ENCODE measurements around the gene NNMT. TPM values are rescaled to one million over a fixed set of nuclear protein-coding genes. Genes with fewer than 3 reads are reported as not detected.

NNMT gene
- total and polyA plus RNA-seq, 2 donors (not counting 1 experiment from before 2014, with no cell fraction given) = not detected

DNA sequence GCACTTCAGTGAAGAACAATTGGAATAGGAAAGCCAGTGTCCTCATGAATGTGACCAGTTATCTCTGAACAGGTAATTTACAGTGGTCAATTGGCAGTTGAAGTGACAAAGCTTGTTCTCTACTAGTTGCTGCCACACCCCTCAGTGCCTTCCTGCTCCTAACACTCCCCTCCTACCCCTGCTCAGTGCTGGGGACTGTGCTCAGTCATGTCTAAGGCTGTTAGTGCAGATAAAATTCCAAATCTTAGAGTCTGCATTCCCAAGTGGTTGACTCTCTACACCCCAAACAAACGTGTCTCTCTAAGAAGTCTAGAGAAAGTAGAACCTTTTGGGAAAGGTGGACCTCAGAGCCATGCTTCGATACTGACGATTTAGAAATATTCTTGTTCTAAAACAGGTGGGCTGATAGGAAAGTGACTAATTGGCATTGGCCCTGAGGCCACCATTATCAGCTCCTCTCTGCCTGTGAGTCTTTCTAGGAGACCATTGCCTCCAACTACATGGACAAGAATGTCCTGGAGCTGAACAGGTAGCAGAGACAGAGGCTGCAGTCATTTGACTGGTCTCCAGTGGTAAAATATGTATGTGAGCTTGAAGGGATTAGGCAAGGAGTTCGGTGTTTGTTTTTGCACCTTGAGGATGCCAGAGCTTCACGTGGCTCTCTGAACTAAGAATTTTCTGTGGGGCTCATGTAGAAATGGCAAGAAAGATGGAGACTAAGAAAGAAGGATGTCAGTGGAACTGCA lies 22.1 kb upstream of the NNMT start:
- H4K20me1 ChIP-seq (ENCODE audit: control insufficient read depth, insufficient read depth, low read length, poor library complexity, severe bottlenecking) = no peaks in the 10 kb centered on the region
- no peak overlapping the region for H2AFZ ChIP-seq (ENCODE audit: insufficient read depth, low read depth, low read length, poor library complexity, severe bottlenecking)
- H3K9ac ChIP-seq (ENCODE audit: low read length) = no peak overlapping the region
- no peak overlapping the region for H3K4me3 ChIP-seq (ENCODE audit: control extremely low read depth in 1 of 5, extremely low read depth in 1 of 5, insufficient read depth in 1 of 5, low read depth in 2 of 5, low read length in 4 of 5)
- H3K4me3 Mint-ChIP-seq = no peak overlapping the region
- no peaks in the 10 kb centered on the region for H3K4me1 ChIP-seq (ENCODE audit: control insufficient read depth in 2 of 2, insufficient read depth in 2 of 2, low read length in 2 of 2)
- no peaks in the 10 kb centered on the region for H3K79me2 ChIP-seq (ENCODE audit: control insufficient read depth, insufficient read depth, low read length)
- peaks cover 69% of the 10 kb centered on the region for H3K27me3 Mint-ChIP-seq
- ChIA-PET CTCF (interaction anchor here (1.5 kb wide), 1 partner anchor 13 kb away, joined by 4 read pairs; no protein-coding TSS in a partner anchor), POLR2A (no interaction called here)
- TF ChIP-seq, protein P1, sequence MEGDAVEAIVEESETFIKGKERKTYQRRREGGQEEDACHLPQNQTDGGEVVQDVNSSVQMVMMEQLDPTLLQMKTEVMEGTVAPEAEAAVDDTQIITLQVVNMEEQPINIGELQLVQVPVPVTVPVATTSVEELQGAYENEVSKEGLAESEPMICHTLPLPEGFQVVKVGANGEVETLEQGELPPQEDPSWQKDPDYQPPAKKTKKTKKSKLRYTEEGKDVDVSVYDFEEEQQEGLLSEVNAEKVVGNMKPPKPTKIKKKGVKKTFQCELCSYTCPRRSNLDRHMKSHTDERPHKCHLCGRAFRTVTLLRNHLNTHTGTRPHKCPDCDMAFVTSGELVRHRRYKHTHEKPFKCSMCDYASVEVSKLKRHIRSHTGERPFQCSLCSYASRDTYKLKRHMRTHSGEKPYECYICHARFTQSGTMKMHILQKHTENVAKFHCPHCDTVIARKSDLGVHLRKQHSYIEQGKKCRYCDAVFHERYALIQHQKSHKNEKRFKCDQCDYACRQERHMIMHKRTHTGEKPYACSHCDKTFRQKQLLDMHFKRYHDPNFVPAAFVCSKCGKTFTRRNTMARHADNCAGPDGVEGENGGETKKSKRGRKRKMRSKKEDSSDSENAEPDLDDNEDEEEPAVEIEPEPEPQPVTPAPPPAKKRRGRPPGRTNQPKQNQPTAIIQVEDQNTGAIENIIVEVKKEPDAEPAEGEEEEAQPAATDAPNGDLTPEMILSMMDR (IDR thresholded peaks at IDR 0.05) = no peak
- TF ChIP-seq EZH2 (IDR thresholded peaks at IDR 0.05; ENCODE audit: borderline replicate concordance, insufficient read depth, low read depth, low read length, poor library complexity, severe bottlenecking) = no peak
- no peaks in the 10 kb centered on the region for H3K9me3 Mint-ChIP-seq (ENCODE audit: insufficient read depth)
- H3K4me1 Mint-ChIP-seq = no peaks in the 10 kb centered on the region
- no peak overlapping the region for H3K4me2 ChIP-seq (replicated peaks; ENCODE audit: low read depth, low read length, poor library complexity, severe bottlenecking)
- intact Hi-C loops (cut with micrococcal nuclease) = no loop called here
- H3K27ac Mint-ChIP-seq = no peak overlapping the region
- 87% methylated on average over 4 of the region's 5 CpGs for WGBS (ENCODE audit: insufficient coverage)
- no peak overlapping the region for H3K27ac ChIP-seq (ENCODE audit: low read length in 2 of 2)
- no peak for ATAC-seq (ENCODE audit: low read depth)
- H3K36me3 ChIP-seq (replicated peaks in 1 of 2; ENCODE audit: control extremely low read depth in 1 of 2, control insufficient read depth in 1 of 2, extremely low read depth in 1 of 2, insufficient read depth in 2 of 2, low read length in 1 of 2) = no peaks in the 10 kb centered on the region
- DNase-seq = no peak
- peaks cover 0 to 38% (median 15%) of the 10 kb centered on the region in 4 experiments for H3K27me3 ChIP-seq (replicated peaks in 1 of 4; ENCODE audit: control extremely low read depth in 1 of 4, control insufficient read depth in 3 of 4, insufficient read depth in 4 of 4, low read length in 3 of 4)
- H3K9me3 ChIP-seq (ENCODE audit: control extremely low read depth in 1 of 3, control insufficient read depth in 2 of 3, insufficient read depth in 1 of 3, low read length in 2 of 3) = no peaks in the 10 kb centered on the region

DNA sequence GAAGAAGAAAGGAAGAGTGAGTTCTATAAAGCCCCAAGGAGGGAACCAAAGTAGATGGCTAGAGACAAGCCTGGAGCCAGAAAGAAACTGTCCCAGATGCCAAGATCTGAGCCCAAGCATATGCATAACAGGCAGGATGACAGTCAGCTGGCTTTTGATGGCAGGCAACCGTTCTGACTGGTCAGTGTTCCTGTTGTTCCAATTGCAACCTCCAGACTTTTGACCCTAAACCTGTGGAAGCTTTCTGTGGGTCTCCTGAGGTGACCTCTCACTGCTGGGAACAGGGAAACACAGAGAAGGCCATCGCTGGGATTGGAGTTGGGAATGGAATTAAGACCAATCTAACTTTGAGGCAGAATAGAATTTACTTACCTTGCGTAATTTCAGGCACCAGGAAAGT lies 21.6 kb upstream of the NNMT start:
- no peak overlapping the region for H2AFZ ChIP-seq (ENCODE audit: insufficient read depth, low read depth, low read length, poor library complexity, severe bottlenecking)
- H3K4me3 Mint-ChIP-seq = no peak overlapping the region
- no peak overlapping the region for H3K27ac Mint-ChIP-seq
- peaks cover 0 to 43% (median 15%) of the 10 kb centered on the region in 4 experiments for H3K27me3 ChIP-seq (replicated peaks in 1 of 4; ENCODE audit: control extremely low read depth in 1 of 4, control insufficient read depth in 3 of 4, insufficient read depth in 4 of 4, low read length in 3 of 4)
- no peaks in the 10 kb centered on the region for H3K36me3 ChIP-seq (replicated peaks in 1 of 2; ENCODE audit: control extremely low read depth in 1 of 2, control insufficient read depth in 1 of 2, extremely low read depth in 1 of 2, insufficient read depth in 2 of 2, low read length in 1 of 2)
- no peak overlapping the region for H3K4me2 ChIP-seq (replicated peaks; ENCODE audit: low read depth, low read length, poor library complexity, severe bottlenecking)
- no peaks in the 10 kb centered on the region for H4K20me1 ChIP-seq (ENCODE audit: control insufficient read depth, insufficient read depth, low read length, poor library complexity, severe bottlenecking)
- CTCF ChIA-PET = no interaction called here
- DNase-seq (no peak), ATAC-seq (ENCODE audit: low read depth) (no peak)
- H3K4me3 ChIP-seq (ENCODE audit: control extremely low read depth in 1 of 5, extremely low read depth in 1 of 5, insufficient read depth in 1 of 5, low read depth in 2 of 5, low read length in 4 of 5) = no peak overlapping the region
- H3K4me1 Mint-ChIP-seq = no peaks in the 10 kb centered on the region
- H3K9me3 Mint-ChIP-seq (ENCODE audit: insufficient read depth) = no peaks in the 10 kb centered on the region
- intact Hi-C loops (cut with micrococcal nuclease) = no loop called here
- H3K27ac ChIP-seq (ENCODE audit: low read length in 2 of 2) = no peak overlapping the region
- no peaks in the 10 kb centered on the region for H3K4me1 ChIP-seq (ENCODE audit: control insufficient read depth in 2 of 2, insufficient read depth in 2 of 2, low read length in 2 of 2)
- TF ChIP-seq, protein P1 (IDR thresholded peaks at IDR 0.05) = no peak
- H3K9me3 ChIP-seq (ENCODE audit: control extremely low read depth in 1 of 3, control insufficient read depth in 2 of 3, insufficient read depth in 1 of 3, low read length in 2 of 3) = no peaks in the 10 kb centered on the region
- peaks cover 69% of the 10 kb centered on the region for H3K27me3 Mint-ChIP-seq
- no peak overlapping the region for H3K9ac ChIP-seq (ENCODE audit: low read length)
- 46% methylated on average over 1 of the region's 3 CpGs for WGBS (ENCODE audit: insufficient coverage)
- H3K79me2 ChIP-seq (ENCODE audit: control insufficient read depth, insufficient read depth, low read length) = no peaks in the 10 kb centered on the region
- POLR2A ChIA-PET = no interaction called here

Measured in B cell (primary cell).